ENCODE data around the gene RNF39.

Gene RNF39

GRCh38 chr6:30092852-30093543, 17.4 kb upstream of the RNF39 start:
- H3K27me3 ChIP-seq (replicated peaks; ENCODE audit: insufficient read depth, low read length): peaks cover 37% of the 10 kb centered on the region

GRCh38 chr6:30091577-30092381, 16.2 kb upstream of the RNF39 start:
- Histone ChIP-seq H3K9me2 (replicated peaks; ENCODE audit: insufficient read depth, low read length) (no peaks in the 10 kb centered on the region), H3K79me2 (ENCODE audit: low read length) (no peaks in the 10 kb centered on the region), H3K27me3 (replicated peaks; ENCODE audit: insufficient read depth, low read length) (peaks cover 30% of the 10 kb centered on the region), H3K4me1 (ENCODE audit: low read length) (no peaks in the 10 kb centered on the region), H4K20me1 (ENCODE audit: insufficient read depth, low read length) (no peaks in the 10 kb centered on the region), H3K27ac (ENCODE audit: low read length) (no peak overlapping the region), H3K9ac (ENCODE audit: low read length) (no peak overlapping the region), H2AFZ (ENCODE audit: low read length) (0 out of 2 replicates have a peak overlapping the region, but pooled peaks have one; percentile 23), H3K4me3 (ENCODE audit: low read length) (no peak overlapping the region), H3K36me3 (replicated peaks; ENCODE audit: insufficient read depth, low read length) (no peaks in the 10 kb centered on the region), H3F3A (ENCODE audit: insufficient read depth, low read length) (no peaks in the 10 kb centered on the region), H3K9me3 (replicated peaks; ENCODE audit: insufficient read depth, low read length) (no peaks in the 10 kb centered on the region), H3K4me2 (ENCODE audit: low read depth, low read length) (no peak overlapping the region)
- TF ChIP-seq EZH2 (optimal IDR thresholded peaks at IDR 0.05; ENCODE audit: low read depth, low read length) (no peak), EZH2phosphoT487 (IDR thresholded peaks at IDR 0.05; ENCODE audit: low read length) (no peak), CTCF (IDR thresholded peaks at IDR 0.05; ENCODE audit: low read length) (no peak)
- no peak for DNase-seq

More at GRCh38 chr6:30092852-30093543, 17.4 kb upstream of the RNF39 start:
- H2AFZ ChIP-seq (ENCODE audit: low read length): no peak overlapping the region
- no peak overlapping the region for H3K4me2 ChIP-seq (ENCODE audit: low read depth, low read length)
- H3K9ac ChIP-seq (ENCODE audit: low read length): no peak overlapping the region
- no peaks in the 10 kb centered on the region for H4K20me1 ChIP-seq (ENCODE audit: insufficient read depth, low read length)
- H3F3A ChIP-seq (ENCODE audit: insufficient read depth, low read length): no peaks in the 10 kb centered on the region
- TF ChIP-seq EZH2 (optimal IDR thresholded peaks at IDR 0.05; ENCODE audit: low read depth, low read length) (no peak), CTCF (IDR thresholded peaks at IDR 0.05; ENCODE audit: low read length) (no peak), EZH2phosphoT487 (IDR thresholded peaks at IDR 0.05; ENCODE audit: low read length) (no peak)
- H3K4me3 ChIP-seq (ENCODE audit: low read length): no peak overlapping the region
- no peaks in the 10 kb centered on the region for H3K4me1 ChIP-seq (ENCODE audit: low read length)
- no peaks in the 10 kb centered on the region for H3K79me2 ChIP-seq (ENCODE audit: low read length)
- no peak overlapping the region for H3K27ac ChIP-seq (ENCODE audit: low read length)
- DNase-seq: no peak
- H3K9me3 ChIP-seq (replicated peaks; ENCODE audit: insufficient read depth, low read length): no peaks in the 10 kb centered on the region
- no peaks in the 10 kb centered on the region for H3K9me2 ChIP-seq (replicated peaks; ENCODE audit: insufficient read depth, low read length)
- H3K36me3 ChIP-seq (replicated peaks; ENCODE audit: insufficient read depth, low read length): no peaks in the 10 kb centered on the region

GRCh38 chr6:30087876-30088275, 12.3 kb upstream of the RNF39 start:
- Histone ChIP-seq H3K79me2 (ENCODE audit: low read length) (no peaks in the 10 kb centered on the region), H3K9ac (ENCODE audit: low read length) (no peak overlapping the region), H3K9me2 (replicated peaks; ENCODE audit: insufficient read depth, low read length) (no peaks in the 10 kb centered on the region), H3K4me2 (ENCODE audit: low read depth, low read length) (no peak overlapping the region), H3K36me3 (replicated peaks; ENCODE audit: insufficient read depth, low read length) (no peaks in the 10 kb centered on the region), H3K4me1 (ENCODE audit: low read length) (no peaks in the 10 kb centered on the region), H2AFZ (ENCODE audit: low read length) (no peak overlapping the region), H3K4me3 (ENCODE audit: low read length) (no peak overlapping the region), H4K20me1 (ENCODE audit: insufficient read depth, low read length) (no peaks in the 10 kb centered on the region), H3F3A (ENCODE audit: insufficient read depth, low read length) (no peaks in the 10 kb centered on the region), H3K9me3 (replicated peaks; ENCODE audit: insufficient read depth, low read length) (no peaks in the 10 kb centered on the region), H3K27me3 (replicated peaks; ENCODE audit: insufficient read depth, low read length) (peaks cover 19% of the 10 kb centered on the region; the same call in 1 of the 2 replicates), H3K27ac (ENCODE audit: low read length) (no peak overlapping the region)
- TF ChIP-seq EZH2 (optimal IDR thresholded peaks at IDR 0.05; ENCODE audit: low read depth, low read length): no peak
- no peak for DNase-seq
